CD4-positive, alpha-beta T cell treated with Interleukin-2 at 100 ng/mL for 4 hours (primary cell): Measurements from ENCODE around the gene LIN37.
A peak's percentile ranks its signal among the peaks of the same experiment; 100 is the strongest.

Experiments used
- DNase-seq: peaks from one replicate; pipeline ENCODE4 v3.0.0-alpha.2; 2020; ENCODE audit warnings: low spot score

The LIN37 gene, protein sequence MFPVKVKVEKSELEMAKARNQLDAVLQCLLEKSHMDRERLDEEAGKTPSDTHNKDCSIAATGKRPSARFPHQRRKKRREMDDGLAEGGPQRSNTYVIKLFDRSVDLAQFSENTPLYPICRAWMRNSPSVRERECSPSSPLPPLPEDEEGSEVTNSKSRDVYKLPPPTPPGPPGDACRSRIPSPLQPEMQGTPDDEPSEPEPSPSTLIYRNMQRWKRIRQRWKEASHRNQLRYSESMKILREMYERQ

DNA sequence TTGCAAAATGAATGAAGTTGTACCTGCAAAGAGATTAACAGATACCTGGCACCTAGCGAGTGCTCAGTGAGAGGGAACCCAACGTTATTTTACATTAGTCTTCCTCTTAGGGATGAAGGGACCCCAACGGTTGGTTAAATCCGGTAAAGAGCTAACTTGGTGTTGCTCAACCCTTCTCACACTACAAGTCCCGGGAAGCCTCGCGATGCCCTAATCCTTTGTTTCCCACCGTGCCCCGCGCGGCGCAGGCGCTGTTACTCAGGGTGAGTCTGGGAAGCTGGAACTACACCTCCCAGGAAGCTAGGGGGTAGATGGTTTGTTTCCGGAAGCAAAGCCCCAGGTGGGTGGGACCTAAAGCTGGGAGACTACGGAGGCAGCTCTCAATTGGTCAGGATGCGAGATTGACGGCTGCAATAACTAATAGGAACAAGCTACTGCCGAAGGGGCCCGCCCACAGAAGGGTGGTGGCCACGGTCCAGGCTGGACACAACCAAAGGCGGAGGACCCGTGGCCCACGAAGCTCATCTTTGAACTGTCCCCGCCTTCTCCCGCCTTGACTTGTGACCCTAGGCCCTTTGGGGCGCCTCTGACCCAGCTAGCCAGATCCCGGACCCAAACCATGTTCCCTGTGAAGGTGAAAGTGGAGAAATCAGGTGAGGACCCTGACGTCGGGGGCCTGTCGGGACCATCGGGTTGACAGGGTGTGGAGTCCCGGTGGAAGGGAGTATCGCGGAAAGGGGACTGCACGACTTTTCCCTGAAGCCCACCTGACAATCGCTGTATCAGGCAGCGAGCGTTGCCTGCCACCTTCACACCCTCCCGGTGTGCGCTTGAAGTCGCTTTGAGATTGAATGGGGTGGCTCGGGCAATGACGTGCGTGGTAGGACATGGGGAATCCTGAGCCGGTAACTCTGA is at the start of gene LIN37:
LIN37 (plus strand) TSS at position 471 of the 915 bp plus-strand sequence; CDS start at position 620, 149 bp downstream.
- DNase-seq = peak; percentile 99

DNA sequence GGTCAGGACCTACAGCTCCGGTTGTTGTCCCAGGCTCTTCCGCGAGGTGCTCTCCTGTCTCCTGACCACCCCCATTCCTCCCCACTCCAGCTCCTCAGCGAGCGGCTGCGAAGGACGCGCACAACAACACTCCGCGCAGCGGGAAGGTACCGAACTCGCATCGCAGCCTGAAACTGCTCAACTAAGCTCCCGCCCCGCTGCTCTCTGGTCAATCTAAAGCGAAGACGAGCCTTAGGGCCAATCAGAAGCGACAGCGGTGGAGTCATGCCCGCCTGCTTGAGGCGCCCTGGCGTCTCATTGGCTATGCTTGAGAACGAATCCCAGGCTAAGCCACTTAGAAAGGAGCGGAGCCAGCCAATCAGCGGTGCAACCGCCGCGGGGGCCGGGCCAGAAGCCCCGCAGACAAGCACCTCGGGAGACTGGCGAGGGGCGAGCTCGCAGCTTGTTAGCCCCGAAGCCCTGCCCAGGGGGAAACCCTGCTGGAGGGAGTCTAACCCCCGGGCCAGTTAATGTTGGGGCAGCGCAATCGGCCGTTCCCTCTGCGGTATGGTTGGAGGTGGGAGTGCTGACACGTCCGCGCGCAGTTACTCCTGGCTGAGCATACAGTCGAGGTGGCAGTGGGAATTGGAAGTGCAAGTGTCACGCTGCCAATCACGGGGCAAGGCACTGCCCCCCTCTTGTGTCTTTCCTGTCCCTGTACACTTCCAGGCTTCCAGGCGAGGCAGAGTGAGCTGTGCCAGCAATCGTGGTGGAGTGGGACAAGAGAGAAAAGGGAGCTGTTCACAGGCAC is 46.0 kb upstream of the LIN37 start:
- DNase-seq = peak; percentile 96

DNA sequence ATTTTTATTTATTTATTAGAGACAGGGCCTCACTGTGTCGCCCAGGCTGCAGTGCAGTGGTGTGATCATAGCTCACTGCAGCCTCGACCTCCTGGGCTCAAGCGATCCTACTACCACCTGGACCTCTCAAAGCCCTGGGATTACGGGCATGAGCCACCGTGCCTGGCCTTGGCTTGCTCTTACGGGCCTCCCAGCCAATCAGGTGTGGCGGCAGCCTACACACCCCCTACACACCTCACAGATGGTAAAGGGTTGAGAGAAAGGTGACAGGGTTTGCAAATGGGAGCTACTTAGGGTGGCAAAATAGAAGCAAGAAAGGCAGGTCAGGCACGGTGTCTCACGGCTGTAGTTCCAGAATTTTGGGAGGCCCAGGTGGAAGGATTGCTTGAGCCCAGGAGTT is 45.0 kb upstream of the LIN37 start:
- DNase-seq = no peak

DNA sequence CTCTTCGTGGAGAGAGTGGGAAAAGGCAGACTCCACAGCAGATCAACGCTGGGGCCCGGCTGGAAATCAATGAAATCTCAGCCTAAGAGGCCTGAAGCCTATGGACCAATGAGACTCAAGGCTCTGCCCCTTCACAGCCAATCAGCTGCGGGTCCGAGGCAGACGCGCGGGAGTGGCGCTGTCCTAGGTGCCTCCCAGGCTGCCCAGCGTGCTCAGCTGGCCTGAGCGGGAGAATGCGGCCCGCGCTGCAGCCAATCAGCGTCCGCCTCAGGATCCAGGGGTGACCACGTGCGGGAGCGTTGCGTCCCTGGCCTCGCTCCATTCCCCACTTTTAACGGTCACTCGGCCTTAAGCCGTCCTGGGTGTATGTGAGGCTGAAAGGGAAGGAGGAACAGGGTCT is 44.2 kb upstream of the LIN37 start, which contains the start of gene ZBTB32:
ZBTB32 (plus strand) TSS at position 341 of the 400 bp plus-strand sequence. CDS start 10,069 bp downstream, outside the sequence.
- no peak for DNase-seq

DNA sequence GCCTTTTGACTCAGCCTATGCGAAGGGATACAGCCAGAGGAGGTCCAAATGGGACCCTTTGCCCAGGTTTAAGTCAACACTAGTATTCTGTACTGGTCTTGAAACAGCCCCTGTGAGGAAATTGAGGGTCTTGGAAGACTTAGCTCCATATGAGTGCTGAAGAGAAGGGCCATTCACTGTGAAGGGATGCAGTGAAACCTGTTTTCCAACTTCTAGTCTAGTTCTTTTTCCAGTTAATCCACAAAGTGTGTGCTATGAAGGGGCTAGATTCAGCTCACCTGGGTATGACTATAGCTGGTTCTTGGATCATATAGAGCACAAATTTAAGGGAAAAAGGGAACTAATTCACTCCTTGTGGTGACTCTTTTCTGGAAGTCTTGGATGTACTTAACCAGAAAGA is 40.0 kb upstream of the LIN37 start:
- no peak for DNase-seq

DNA sequence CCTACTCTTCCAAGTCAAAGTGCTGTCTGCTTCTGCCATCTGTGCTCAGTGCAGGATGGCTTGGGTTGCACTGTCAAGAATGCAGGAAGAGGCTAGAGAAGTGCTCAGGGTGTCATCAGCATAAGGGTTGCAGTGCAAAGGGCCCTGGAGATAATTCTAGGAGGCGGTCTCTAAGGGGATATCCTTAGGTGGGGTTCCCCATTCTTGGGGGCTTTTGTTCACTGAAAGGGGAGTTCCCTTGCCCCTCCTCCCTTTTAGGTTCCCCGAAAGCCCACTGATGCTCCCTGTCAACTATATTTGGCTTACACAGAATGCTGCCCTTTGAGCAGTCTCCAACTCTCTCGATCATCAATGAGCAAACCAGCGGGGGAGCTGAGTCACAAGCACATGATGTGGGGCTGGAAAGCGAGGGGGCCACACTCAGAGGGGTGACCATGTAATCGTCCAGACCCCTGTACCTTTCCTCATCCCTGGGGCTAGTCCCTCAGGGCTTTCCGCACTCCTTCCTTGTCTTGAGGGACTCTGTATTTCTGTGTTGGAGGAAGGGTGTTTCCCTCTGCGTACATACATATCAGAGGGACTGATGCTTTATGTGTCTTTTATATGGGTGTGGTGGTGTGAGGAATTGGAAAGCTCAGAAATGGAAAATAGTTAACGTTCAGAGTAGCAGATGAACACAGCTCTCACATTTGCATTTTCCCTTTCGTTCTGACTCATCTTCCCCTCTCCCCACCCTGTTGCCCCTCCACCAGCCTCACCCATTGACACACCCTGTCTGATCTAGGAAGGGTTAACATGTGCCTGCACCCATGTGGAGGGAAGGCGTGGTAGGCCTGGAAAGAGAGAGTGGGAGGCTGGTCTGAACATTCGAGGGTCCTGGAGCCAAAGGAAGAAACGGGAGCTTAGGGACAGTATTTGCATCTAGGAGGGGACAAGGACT is 37.3 kb upstream of the LIN37 start:
- DNase-seq = peak; percentile 71

DNA sequence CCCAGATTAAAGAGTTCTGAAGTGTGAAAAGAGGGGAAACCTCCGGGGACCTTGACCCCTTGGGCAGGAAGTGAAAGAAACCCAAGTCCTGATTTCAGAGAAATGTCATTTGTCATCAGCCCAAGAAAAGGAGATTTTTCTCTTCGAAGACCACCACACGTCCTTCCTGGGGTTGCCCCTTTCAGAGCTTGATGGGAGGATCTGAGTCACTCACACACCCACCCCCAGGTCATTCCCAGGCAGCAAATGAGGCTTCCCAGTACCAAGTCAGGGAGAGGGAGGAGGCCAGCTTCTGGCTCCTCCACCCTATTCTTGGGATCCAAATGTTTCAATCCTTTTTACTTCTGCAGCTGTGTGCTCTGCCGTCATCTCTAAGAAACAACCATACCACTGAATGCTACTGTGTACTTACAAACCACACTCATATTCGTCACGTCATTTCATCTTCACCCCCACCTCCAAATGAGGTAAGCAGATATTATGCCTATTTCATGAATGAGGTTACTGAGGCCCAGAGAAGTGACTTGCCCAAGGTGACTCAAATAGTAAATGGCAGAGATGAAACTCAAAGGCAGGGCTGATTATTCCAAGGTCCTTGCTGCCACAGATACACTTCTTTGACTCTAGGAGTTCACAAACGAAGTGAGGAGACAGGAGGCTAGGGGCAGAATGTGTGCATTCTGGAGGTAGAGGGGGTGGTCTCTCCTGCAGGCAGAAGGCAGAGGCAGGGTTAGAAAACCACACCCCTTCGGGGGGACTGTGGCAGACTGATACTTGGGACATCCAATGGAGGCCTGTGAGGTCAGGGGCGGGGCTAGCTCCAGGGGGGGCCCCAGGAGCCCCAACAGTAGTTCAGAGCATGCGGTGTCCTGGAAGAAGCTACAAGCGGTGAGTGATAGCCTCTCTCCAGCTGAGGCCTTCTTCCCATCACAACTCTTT is 35.5 kb upstream of the LIN37 start:
- peak; percentile 74 for DNase-seq

DNA sequence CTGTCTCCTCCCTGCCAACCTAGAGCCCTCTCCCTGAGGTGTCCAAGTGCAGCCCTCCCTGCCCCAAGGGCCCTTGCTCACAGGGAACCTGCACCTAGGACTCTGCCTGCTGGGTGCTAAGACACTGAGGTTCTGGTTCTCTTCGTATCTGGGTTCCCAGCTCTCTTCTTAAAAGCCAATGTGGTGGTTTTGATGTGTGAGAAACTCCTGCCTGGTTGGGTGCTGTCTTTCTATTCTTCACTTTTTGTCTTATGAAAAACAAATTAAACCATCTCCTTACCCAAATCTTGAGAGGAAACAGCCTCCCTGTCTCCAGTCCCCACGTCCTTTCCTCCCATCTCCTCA is 34.9 kb upstream of the LIN37 start:
- no peak for DNase-seq

DNA sequence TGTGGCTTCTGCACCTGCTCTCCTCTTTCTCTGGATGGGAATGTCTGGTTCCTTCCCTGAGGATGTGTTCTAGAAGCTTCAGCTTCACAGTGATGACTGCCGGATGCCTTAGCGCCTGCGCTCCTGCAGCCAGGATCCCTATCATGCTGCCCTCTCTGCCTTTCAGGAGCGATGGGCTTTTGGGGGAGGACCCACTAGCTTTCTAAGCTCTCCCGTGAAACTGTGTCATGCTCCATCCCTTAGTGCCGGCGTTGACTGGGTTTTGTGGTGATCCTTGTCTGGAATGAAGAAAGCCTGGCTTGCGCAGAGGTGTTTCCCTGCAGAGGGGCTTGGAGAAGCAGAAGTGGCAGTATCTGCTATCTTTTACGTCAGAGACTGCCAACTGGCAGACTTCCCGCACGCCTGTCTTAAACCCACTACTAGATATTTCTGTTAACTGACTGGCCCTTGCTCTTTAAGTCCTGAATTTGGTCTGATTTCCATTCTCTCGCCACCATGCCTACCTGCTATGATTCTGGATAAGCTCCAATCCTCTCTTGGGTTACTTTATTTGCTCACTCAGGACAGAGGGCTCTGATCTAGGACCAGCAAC is 34.4 kb upstream of the LIN37 start:
- no peak for DNase-seq

DNA sequence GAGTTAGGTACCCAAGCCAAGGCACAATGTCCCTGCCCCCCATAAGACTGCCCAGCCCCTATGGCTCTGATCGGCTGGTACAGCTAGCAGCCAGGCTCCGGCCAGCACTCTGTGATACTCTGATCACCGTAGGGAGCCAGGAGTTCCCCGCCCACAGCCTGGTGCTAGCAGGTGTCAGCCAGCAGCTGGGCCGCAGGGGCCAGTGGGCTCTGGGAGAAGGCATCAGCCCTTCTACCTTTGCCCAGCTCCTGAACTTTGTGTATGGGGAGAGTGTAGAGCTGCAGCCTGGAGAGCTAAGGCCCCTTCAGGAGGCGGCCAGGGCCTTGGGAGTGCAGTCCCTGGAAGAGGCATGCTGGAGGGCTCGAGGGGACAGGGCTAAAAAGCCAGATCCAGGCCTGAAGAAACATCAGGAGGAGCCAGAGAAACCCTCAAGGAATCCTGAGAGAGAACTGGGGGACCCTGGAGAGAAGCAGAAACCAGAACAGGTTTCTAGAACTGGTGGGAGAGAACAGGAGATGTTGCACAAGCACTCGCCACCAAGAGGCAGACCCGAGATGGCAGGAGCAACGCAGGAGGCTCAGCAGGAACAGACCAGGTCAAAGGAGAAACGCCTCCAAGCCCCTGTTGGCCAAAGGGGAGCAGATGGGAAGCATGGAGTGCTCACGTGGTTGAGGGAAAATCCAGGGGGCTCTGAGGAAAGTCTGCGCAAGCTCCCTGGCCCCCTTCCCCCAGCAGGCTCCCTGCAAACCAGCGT is 33.6 kb upstream of the LIN37 start:
- no peak for DNase-seq

DNA sequence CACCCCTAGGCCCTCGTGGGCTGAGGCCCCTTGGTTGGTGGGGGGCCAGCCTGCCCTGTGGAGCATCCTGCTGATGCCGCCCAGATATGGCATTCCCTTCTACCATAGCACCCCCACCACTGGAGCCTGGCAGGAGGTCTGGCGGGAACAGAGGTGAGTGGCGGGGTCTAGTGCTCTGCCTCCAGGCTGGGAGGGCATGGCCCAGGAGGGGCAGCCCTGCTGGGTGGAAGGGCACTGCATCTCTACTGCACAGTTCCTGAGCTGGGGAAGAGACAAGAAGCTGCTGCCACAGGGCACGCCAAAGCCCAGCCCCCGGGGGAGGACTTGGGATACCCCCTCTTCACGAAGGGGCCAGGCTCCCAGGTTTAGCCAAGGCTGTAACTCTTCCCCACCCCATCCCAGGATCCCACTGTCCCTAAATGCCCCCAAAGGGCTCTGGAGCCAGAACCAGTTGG is 33.0 kb upstream of the LIN37 start:
- DNase-seq = no peak

DNA sequence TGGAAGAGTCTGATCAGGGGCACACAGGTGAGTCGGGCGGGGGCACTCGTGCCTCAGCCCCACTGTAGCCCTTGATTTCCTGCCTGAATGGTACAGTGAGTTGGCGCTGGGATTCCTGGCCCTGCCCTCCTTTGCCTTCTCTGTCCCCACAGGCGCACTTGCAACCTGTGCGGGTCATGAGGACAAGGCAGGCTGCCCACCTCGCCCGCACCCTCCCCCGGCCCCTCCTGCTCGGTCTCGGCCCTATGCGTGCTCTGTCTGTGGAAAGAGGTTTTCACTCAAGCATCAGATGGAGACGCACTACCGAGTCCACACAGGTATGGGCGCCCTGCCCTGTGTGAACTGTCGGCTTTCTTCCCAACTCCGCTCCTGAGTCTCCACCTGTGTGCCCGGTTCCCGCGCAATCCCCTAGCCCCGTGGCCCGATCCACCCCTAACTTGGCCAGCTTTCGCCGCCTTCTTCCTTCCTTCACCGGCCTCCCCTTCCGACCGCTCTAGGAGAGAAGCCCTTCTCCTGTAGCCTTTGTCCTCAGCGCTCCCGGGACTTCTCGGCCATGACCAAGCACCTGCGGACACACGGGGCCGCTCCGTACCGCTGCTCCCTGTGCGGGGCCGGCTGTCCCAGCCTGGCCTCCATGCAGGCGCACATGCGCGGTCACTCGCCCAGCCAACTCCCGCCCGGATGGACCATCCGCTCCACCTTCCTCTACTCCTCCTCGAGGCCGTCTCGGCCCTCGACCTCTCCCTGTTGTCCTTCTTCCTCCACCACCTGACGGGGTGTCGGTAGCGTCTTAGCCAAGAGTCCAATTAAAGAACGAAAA is 32.2 kb upstream of the LIN37 start:
- DNase-seq = no peak

DNA sequence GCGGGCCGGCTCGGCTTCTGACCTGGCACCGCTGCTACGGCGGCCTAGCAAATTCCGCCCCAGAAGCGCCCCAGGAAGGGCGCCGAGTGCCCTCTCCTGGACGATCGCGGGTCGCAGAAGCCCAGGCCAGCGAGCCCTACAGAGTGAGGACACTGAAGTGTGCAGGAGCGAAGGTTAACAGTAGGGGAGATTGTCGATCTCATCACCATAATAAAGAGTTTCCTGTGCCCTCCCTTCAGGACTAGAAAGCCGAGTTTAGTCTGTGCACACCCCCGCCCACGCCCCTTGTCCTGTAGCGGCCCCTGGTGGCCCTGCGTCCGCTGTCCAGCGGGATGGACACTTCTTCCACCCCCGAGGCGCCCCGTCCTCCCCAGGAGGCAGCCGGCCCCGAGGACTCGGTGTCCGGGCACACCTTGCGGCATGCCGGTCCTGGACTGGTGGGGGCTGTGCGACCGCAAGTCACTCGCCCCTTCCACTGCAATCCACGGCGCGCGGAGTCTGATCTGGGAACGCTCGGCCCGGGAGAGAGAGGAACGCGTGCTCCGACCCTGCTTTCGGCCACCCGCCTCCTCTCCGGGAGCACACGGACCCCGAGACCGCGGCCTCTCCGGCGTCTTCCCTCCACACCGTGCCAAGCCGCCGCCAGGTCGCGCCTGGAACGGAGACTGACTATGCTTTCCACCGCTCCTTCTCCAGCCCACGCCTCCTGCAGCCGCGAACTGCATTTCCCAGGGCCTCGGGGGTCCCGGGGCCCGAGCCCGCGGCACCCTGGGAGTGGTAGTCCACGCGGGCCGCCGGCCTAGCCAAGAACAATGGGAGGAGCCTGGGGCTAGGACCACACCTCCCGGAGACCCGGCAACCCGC is 31.3 kb upstream of the LIN37 start:
- peak; percentile 98 for DNase-seq

DNA sequence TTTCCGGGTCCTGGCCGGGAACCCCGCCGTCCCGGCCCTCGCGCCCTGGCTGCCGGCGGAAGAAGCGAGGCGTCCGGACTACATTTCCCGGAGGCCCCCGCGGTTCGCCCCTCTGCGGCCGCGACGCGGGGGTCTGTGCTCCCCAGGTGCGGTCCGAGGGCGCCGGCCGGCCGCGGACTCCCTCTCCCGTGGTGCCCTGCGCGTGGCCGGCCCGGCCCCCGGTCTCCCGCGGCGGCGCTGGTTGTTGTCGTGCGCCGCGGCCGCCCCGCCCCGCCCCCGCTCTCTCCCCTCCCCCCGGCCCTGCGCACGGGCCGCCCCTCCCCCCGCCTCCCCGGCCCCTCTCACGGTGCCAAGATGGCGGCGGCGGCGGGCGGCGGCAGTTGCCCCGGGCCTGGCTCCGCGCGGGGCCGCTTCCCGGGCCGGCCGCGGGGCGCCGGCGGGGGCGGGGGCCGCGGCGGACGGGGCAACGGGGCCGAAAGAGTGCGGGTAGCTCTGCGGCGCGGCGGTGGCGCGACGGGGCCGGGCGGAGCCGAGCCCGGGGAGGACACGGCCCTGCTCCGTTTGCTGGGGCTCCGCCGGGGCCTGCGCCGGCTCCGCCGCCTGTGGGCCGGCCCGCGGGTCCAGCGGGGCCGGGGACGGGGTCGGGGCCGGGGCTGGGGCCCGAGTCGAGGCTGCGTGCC is 30.6 kb upstream of the LIN37 start, which contains the start of gene KMT2B:
KMT2B (plus strand) TSS at position 339 of the 680 bp plus-strand sequence; CDS start at position 355, 16 bp downstream.
- no peak for DNase-seq

DNA sequence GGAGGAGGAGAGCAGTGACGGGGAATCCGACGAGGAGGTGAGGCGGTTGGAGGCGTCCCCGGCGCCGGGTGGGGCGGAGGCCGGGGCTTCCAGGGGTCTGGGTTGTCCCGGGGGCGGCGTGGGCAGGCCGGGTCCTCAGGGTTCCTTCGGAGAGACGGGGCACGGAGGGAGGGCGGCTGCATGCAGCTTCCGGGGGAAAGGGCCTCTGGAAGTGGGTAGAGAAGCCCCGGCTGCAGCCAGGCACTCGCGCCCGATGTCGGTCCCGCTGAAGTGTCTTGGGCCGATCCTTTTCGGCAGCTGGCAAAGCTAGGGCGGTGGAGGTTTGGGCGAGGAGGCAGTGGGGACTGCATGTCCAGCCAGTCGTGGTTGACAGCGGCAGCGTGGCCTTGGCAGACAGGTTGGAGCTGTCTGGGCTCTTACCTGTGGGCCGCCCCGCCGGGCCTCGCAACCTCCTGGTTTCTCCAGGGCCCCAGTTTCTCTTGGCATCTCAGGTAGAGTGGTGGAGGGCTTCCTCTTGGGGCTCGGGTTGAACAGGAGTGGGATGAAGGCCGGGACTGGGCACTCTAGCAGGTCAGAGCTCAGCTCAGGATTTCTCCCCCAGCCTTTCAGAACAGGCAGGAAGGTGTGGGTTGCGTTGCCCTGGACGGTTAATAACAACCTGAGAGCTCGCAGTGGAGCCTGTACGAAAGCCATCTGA is 29.9 kb upstream of the LIN37 start:
- peak; percentile 19 for DNase-seq
